Fibroblast of pulmonary artery (primary cell): ENCODE data around the gene DUSP2.

ENCODE experiments used
- DNase-seq: peaks from one replicate; pipeline ENCODE4 v3.0.0-alpha.2; 2010; ENCODE audit warnings: low read depth
- H3K4me3 ChIP-seq: replicated peaks from 2 replicates; pipeline ENCODE4 v1.5.1; 2011; ENCODE audit warnings: low read depth, mild to moderate bottlenecking, control low read depth, low read length, moderate library complexity
- CTCF ChIP-seq: IDR thresholded peaks from 2 replicates; pipeline ENCODE4 v1.5.1; 2011; ENCODE audit warnings: mild to moderate bottlenecking, control low read depth, low read length, inconsistent platforms; ENCODE audit errors: missing control alignments

DUSP2 gene

DNA sequence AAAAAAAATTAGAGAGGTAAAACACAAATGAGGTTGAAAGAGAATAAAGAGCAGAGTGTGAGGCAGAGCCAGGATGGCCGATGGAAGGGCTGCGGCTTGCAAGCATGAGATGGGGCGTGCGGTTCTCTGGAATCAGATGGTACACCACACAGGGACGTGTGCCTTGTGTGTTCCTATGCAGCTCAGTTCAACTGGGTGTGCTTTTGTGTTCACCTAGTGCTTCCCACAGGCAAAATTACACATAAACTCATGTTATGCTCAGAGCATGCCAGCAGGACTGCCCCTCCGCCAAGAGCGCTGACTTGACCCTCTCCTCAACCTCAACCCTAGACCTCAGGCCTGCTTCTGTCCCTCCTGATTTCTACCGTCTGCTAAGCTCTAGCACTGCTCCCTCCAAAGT, 38.9 kb upstream of the DUSP2 start:
- H3K4me3 ChIP-seq: no peak overlapping the region
- DNase-seq: no peak
- TF ChIP-seq CTCF: no peak

- no peak for DNase-seq
- no peak overlapping the region for H3K4me3 ChIP-seq
Measured at GRCh38 chr2:96181529-96181928, 36.3 kb upstream of the DUSP2 start.

GRCh38 chr2:96180521-96180920, 35.3 kb upstream of the DUSP2 start:
- DNase-seq: no peak
- no peak for TF ChIP-seq CTCF
- no peak overlapping the region for H3K4me3 ChIP-seq

More at GRCh38 chr2:96181529-96181928, 36.3 kb upstream of the DUSP2 start:
- no peak for TF ChIP-seq CTCF

GRCh38 chr2:96180002-96180401, 34.8 kb upstream of the DUSP2 start:
- no peak overlapping the region for H3K4me3 ChIP-seq
- TF ChIP-seq CTCF: no peak
- DNase-seq: no peak

DNA sequence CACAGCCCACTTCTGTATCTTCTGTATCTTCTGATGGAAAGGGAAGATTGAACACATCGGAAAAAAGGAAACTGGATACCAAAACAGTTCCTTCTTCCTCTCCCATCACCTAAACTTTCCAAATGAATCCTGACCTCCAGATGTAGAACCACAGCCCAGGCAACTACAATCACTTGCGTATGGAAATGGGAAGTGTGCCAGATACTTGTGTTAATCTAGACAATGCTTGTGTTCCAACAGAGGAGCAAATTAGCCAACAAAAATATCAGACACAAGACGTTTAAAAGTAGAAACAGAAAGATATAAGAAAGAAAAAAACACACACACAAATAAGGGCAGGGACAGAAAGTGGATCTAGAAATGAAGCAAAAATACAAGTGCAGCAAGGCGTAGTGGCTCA, 31.4 kb upstream of the DUSP2 start:
- no peak for TF ChIP-seq CTCF
- no peak overlapping the region for H3K4me3 ChIP-seq
- DNase-seq: peak; percentile 75

DNA sequence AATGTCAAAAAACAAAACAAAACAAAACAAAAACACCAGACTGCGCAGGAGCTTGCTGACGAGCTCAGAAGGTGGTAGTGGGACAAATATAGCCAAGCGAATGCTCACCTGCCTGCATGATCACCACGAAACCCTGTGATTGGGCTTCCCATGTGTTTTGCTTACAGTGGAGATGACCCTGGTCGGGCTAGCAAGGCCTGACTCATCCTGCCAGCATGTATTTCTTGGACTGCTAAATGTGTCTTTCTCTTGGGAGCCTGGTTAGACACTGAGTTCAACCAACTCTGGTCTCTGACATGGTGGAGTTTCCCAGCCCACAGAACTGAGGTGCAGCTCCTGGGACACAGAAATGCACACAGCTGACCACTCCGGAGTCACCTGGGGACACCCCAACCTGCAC, 30.7 kb upstream of the DUSP2 start:
- H3K4me3 ChIP-seq: no peak overlapping the region
- no peak for TF ChIP-seq CTCF
- DNase-seq: peak; percentile 41

- DNase-seq: peak; percentile 70
- TF ChIP-seq CTCF: peak; percentile 98
- no peak overlapping the region for H3K4me3 ChIP-seq
Measured at GRCh38 chr2:96174251-96175144, 29.3 kb upstream of the DUSP2 start.
